ENCODE results near the gene ATP10A.
A peak's percentile ranks its signal among the peaks of the same experiment; 100 is the strongest.
"Not testable (repeated sequence)": the region's sequence is repeated elsewhere in the genome, so short reads cannot be mapped to it uniquely, and the experiment has no call there.

Gene ATP10A

DNA sequence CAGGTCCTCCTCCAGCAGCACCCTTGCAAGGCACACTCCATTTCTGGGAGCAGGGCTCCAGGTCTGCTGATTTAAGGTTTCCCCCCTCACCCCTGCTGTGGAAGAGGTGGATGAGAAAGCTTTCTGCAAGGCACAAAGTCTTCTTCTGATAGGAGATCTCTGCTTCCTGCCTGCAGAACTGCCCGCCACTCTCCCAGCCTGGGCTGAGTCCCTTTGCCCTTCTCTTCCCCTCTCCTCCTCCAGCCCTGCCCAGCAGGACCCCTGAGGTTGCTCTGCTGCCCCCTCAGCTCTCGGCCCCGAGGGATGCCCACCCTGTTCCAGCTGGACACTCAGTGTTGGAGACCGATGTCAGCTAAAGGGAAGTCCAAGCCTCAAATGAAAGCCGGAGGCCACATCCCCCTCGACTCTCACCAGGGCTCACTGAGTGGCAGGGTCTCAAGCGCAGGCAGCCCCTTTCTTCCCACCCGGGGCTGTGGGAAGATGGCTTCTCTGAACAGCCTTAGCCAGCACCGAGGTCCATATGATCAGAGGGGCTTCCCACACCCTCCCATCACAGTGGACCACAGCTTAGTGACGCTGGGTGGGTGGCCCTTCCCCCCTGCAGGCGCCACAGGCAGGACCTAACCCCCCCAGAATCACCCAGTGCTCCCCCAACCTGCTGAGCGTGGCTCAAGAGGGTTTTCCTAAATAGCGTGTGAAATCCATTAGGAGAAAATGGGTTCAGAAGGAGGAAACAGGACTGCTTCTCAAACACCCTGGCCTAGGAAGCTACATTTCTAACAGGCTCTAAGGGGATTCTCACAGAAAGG lies 4.0 kb downstream of the ATP10A start:
- peak in 2 of 6 experiments; percentile 11 to 27 for DNase-seq

DNA sequence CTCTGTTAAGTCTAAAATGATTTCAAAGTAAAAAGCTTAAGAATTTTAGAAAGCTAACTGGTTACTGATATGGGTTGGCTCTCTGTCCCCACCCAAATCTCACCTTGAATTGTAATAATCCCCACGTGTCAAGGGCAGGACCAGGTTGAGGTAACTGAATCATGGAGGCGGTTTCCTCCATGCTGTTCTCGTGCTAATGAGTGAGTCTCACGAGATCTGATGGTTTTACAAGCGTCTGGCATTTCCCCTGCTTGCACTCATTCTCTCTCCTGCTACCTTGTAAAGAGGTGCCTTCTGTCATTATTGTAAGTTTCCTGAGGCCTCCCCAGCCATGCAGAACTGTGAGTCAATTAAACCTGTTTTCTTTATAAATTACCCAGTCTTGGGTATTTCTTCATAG lies 7.1 kb downstream of the ATP10A start:
- DNase-seq = not testable (repeated sequence)

GRCh38 chr15:25852661-25853524 lies 10.2 kb downstream of the ATP10A start:
- DNase-seq = peak in 2 of 6 experiments; percentile 16 to 23

GRCh38 chr15:25852027-25852426 lies 11.1 kb downstream of the ATP10A start:
- DNase-seq = no peak

DNA sequence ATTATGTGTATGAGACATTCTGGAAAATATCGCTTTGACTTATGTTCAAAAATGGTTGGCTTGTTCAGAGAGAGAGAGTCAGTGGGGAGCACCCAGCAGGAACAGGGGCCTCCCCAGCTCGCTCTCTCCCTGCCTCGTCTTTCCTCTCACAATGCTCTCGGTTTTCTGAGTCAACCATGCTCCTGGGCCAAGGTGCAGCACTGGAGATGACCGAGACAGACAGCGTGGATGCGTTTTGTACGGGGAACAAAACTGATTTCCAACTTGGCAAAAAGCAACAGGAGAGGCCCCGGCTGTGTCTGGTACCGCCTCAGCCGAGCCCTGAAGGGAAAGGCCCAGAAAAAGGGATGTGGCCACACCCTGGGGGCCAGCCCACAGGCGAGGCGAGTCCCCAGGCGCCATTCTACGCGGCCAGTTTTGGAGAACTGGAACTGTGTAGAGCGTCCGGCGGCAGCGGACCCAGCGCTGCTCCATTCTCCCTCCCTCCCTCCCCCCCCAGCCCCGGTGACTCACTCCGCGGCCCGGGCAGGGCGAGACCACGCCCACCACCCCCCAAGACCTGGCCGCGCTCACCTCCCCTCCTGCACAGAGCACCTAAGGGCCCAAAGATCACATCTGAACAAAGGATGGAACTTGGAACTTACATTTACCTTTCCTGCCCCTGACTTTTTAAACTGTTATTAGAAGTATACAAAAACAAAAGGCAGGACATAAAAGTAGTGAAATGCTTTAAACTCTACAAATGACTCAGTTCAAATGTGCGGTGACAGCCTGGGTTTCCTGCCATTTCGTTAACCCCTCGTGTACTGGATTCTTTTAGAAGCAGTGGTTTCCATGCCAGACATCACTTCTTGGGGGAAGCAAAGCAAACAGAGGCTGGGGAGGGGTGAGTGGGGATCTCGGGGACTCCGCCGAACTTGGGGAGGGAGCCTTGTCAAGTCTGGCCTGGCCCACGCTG lies 12.7 kb downstream of the ATP10A start:
- peak; percentile 54 to 72 (median 59) for DNase-seq

DNA sequence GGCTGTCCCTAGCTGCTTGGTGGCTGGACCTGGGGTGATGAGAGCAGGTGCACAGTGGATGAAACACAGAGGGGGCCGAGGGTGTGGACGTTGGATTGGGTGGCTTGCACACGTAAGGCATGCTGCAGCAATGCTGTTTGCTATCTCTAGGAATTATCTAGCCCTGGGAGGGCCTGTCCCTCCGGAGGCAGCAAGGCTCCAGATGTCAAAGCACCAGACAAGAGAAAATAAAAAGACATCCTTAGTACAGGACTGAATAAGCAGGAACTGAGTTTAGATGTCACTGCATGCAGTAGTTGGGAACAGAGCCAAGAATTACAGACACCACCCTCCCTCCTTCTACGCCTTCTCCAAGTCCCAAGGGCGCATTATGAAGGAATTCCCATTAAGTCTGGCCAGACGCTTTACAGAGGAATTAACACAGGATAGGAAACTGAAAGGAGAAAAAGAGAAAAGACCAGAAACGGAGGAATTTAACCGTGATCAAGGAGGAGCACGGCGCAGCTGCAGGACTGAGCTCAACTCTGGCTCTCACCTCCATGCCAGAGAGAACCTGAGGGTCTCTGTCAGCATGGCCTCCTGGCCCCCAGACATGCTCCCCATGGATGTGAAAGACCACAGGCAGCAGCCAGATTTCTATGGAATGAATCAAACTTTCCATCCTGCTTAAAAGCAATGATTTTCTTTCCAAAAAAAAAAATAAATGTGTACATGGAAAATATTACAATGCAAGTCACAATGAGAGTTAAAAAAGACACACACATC lies 13.8 kb downstream of the ATP10A start:
- peak in 4 of 6 experiments; percentile 10 to 44 (median 28) for DNase-seq

GRCh38 chr15:25848784-25849156 lies 14.4 kb downstream of the ATP10A start:
- DNase-seq = no peak

GRCh38 chr15:25848325-25848724 lies 14.8 kb downstream of the ATP10A start:
- DNase-seq = no peak

- peak in 2 of 6 experiments; percentile 8 to 36 for DNase-seq
These were observed 16.1 kb downstream of the ATP10A start for GRCh38 chr15:25847051-25847450.

GRCh38 chr15:25846377-25846776 lies 16.8 kb downstream of the ATP10A start:
- DNase-seq = peak; percentile 25 to 71 (median 62)

DNA sequence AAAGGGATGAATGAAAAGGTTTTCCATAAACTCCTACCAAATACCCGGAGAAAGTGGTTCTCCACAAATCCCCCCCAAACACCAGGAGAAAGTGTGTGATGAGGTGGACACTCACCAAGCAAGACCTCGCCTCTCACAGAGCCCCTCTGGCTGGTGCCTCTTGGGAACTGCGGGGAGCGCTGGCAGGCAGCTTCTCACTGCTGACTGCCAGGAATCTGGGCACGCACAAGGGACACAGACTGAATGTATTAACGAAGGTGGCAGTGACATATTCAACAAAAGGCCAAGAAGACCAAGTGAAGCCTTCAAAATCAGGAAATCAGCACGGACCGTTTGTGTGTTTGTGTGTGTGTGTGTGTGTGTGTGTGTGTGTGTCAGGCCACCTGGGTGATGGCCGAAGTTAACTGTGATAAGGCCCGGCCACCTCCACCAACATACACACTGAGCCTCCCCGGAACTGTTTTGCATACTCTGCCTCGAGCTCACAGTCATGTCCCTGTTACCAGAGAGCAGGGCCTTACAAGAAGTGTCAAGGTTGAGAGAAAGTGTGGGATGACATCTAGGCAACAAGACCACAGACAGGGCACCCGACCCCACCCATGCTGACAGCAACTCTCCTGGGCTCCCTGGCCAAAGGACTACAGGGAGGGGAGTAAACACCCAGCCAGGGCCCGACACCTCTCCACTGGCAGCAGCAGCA lies 18.0 kb downstream of the ATP10A start:
- no peak for DNase-seq

GRCh38 chr15:25844542-25844941 lies 18.6 kb downstream of the ATP10A start:
- no peak for DNase-seq

DNA sequence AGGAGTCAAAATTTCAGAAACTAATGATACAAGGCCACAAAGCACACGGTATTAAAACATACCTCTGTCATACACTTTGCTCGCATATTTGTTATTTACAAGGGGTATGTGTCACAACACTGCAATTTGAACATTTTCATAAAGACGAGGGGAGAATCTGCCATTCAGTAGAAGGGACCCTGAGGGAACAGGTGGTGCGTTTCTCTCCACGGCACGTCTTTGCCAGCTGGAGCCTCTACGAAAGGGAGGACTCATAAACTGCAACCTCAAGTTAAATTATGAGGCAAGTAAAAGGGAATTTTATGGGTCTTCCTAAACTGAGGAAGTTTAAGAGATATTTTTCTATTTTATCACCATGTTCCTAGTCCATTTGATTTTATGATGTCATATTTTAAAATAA lies 19.1 kb downstream of the ATP10A start:
- no peak for DNase-seq

GRCh38 chr15:25839638-25840156 lies 23.4 kb downstream of the ATP10A start:
- no peak for DNase-seq

GRCh38 chr15:25838871-25839195 lies 24.3 kb downstream of the ATP10A start:
- DNase-seq = no peak

DNA sequence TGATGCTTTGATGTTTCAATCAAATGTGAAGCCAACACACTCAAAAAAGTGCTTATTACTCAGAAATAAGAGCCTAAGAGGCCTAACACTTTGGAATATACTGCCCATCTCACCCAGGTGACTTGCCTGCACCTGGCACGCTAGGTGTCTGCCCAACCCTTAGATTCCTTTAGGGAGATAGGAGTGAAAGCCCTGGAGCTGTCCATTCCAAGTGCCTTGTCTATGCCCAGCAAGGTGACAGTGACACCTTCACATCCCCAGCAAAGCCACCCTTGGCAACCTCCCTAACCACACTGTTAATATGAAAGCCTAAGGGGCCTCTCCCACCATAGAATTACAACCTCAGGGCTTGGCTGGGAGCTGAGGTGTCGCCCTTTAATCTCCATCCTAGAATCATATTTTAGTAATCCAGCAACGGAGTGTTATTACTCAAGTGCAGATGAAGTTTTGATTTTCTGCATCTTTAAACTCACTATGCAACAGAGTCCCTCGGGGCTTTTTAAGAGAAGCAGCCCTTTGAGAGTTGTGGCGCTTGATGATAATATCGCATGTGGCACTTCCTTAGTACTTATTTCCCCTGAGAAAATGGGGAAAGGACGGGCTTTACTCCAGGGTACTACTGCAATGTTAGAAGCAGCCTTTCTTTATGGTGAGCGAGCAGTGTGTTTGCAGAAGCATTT lies 24.8 kb downstream of the ATP10A start:
- DNase-seq = no peak

- DNase-seq = peak in 1 of 6 experiments; percentile 5
These were observed 31.0 kb downstream of the ATP10A start for GRCh38 chr15:25832158-25832557.

GRCh38 chr15:25830844-25831451 lies 32.2 kb downstream of the ATP10A start:
- no peak for DNase-seq

- DNase-seq = no peak
These were observed 34.1 kb downstream of the ATP10A start for GRCh38 chr15:25829073-25829472.

- DNase-seq = no peak
These were observed 37.9 kb downstream of the ATP10A start for GRCh38 chr15:25825207-25825606.

All from stimulated activated naive CD4-positive, alpha-beta T cell (primary cell).